Astrocyte of the cerebellum (primary cell): Measurements from ENCODE around the gene DOCK1.

Source experiments
- DNase-seq: peaks from one replicate; pipeline ENCODE4 v3.0.0-alpha.2; 2011; ENCODE audit warnings: low read depth
- H3K4me3 ChIP-seq: 2 replicates; pipeline ENCODE4 v1.5.1; 2011; ENCODE audit warnings: mild to moderate bottlenecking, low read depth, low read length, moderate library complexity
- CTCF ChIP-seq: IDR thresholded peaks from 2 replicates; pipeline ENCODE4 v1.5.1; 2012; ENCODE audit warnings: low read length, low read depth, moderate library complexity, mild to moderate bottlenecking; ENCODE audit errors: missing control alignments
- in situ Hi-C: cut with HindIII; loops from 2 replicates; pipeline ENCODE4 v1.10.0; 2017; ENCODE audit warnings: low sequenced_read_pairs

Gene DOCK1

GRCh38 chr10:127427926-127428325 is 522.7 kb downstream of the DOCK1 start:
- in situ Hi-C loops = no loop called here
- H3K4me3 ChIP-seq = no peak overlapping the region
- TF ChIP-seq CTCF = no peak
- no peak for DNase-seq

GRCh38 chr10:127428385-127428980 is 523.3 kb downstream of the DOCK1 start:
- in situ Hi-C loops = no loop called here
- no peak for TF ChIP-seq CTCF
- H3K4me3 ChIP-seq = no peak overlapping the region
- no peak for DNase-seq

- in situ Hi-C loops = no loop called here
- H3K4me3 ChIP-seq = no peak overlapping the region
- no peak for DNase-seq
- TF ChIP-seq CTCF = no peak
Observed at GRCh38 chr10:127429601-127430312, 524.5 kb downstream of the DOCK1 start.

- DNase-seq = no peak
- in situ Hi-C loops = no loop called here
- TF ChIP-seq CTCF = no peak
- no peak overlapping the region for H3K4me3 ChIP-seq
Observed at GRCh38 chr10:127431525-127431924, 526.3 kb downstream of the DOCK1 start.

- no peak overlapping the region for H3K4me3 ChIP-seq
- in situ Hi-C loops = no loop called here
- TF ChIP-seq CTCF = no peak
- no peak for DNase-seq
Observed at GRCh38 chr10:127434006-127434405, 528.8 kb downstream of the DOCK1 start.

- H3K4me3 ChIP-seq = no peak overlapping the region
- no peak for DNase-seq
- in situ Hi-C loops = no loop called here
- TF ChIP-seq CTCF = no peak
Observed at GRCh38 chr10:127435246-127435645, 530.0 kb downstream of the DOCK1 start.
